Gastrocnemius medialis (tissue), 4 donors: ENCODE results near the gene AGO3. TPM values are rescaled to one million over a fixed set of nuclear protein-coding genes. Genes with fewer than 3 reads are reported as not detected.
A peak's percentile ranks its signal among the peaks of the same experiment; 100 is the strongest.

Experiments used
- ATAC-seq, 2 donors: fragments of 150-250 bp; one replicate each; pipeline ENCODE4 v1.9.1; 2016
- DNase-seq, 2 donors: peaks; one replicate each; pipeline ENCODE4 v3.0.0-alpha.2; 2019
- H3K27ac ChIP-seq, 4 donors: fragments of 200-600 bp; sonication (generic); 1 replicate in 1 of 4; 2 replicates in 3 of 4; pipeline ENCODE4 v1.5.1; 2016 to 2018; ENCODE audit warnings: mild to moderate bottlenecking in 2 of 4, moderate library complexity in 1 of 4
- H3K27me3 ChIP-seq, 3 donors: fragments of 200-600 bp; sonication (generic) in 2 of 3; 1 replicate in 1 of 3; 2 replicates in 2 of 3; pipeline versions ENCODE4 v1.5.1 to v1.6.0; 2016 to 2019; ENCODE audit warnings: mild to moderate bottlenecking in 1 of 3, moderate library complexity in 1 of 3
- H3K36me3 ChIP-seq, 2 donors: fragments of 200-600 bp; sonication (generic) in 1 of 2; one replicate each; pipeline ENCODE4 v1.5.1; 2017 to 2018
- H3K4me1 ChIP-seq, 2 donors: fragments of 200-600 bp; sonication (generic) in 1 of 2; one replicate each; pipeline ENCODE4 v1.5.1; 2016 to 2017; ENCODE audit warnings: mild to moderate bottlenecking in 2 of 2
- H3K4me3 ChIP-seq, 4 donors: fragments of 200-600 bp; sonication (generic) in 3 of 4; 1 replicate in 1 of 4; 2 replicates in 3 of 4; pipeline ENCODE4 v1.5.1; 2016 to 2019; ENCODE audit warnings: mild to moderate bottlenecking in 2 of 4
- H3K9me3 ChIP-seq, 3 donors: fragments of 200-600 bp; sonication (generic) in 2 of 3; 1 replicate in 1 of 3; 2 replicates in 2 of 3; pipeline ENCODE4 v1.5.1; 2016 to 2019
- CTCF ChIP-seq, 5 experiments: fragments of 450-650 bp in 3 of 5; fragments of 200-600 bp in 2 of 5; sonication (generic) in 2 of 5; IDR thresholded peaks in 4 of 5; conservative IDR thresholded peaks in 1 of 5; 1 replicate in 4 of 5; 2 replicates in 1 of 5; pipeline ENCODE4 v1.5.1; 2016 to 2019; ENCODE audit warnings: antibody characterized with exemption in 5 of 5, mild to moderate bottlenecking in 3 of 5, moderate library complexity in 3 of 5
- POLR2A ChIP-seq, 2 donors: fragments of 450-650 bp; IDR thresholded peaks; one replicate each; pipeline ENCODE4 v1.6.1; 2017; ENCODE audit warnings: antibody characterized with exemption in 2 of 2, mild to moderate bottlenecking in 2 of 2, moderate library complexity in 2 of 2
- in situ Hi-C, 4 donors: fragments of 200-750 bp; cut with MboI; loops; one replicate each; pipeline versions ENCODE4 v1.15.0 to v1.8.0; 2017; ENCODE audit warnings: low sequenced_read_pairs in 4 of 4
- intact Hi-C: fragments of 100-400 bp; cut with DNase I; formaldehyde crosslinking; loops from one replicate; pipeline ENCODE4 v1.15.1; 2023; ENCODE audit warnings: low total_unique reads
- total RNA-seq, 4 donors: library from RNA; depleted of rRNA; stranded (reverse); fragments of >200 nt; gene quantifications; one replicate each; pipeline versions ENCODE4 v1.1.0 to v1.2.3, GENCODE V29; 2016

The AGO3 gene
- total RNA-seq, 4 donors from 2014 or later = 12.8 to 18.8 (median 13.6) TPM

- ATAC-seq = peak in 1 of 2 donors; percentile 31
- H3K9me3 ChIP-seq = no peaks in the 10 kb centered on the region
- peak overlapping the region; percentile 78 to 98 (median 94) for H3K4me3 ChIP-seq
- TF ChIP-seq POLR2A (IDR thresholded peaks at IDR 0.05) = no peak
- no peak for TF ChIP-seq CTCF (IDR thresholded peaks at IDR 0.05 in 4 of 5, conservative IDR thresholded peaks at IDR 0.05 in 1 of 5)
- no peaks in the 10 kb centered on the region for H3K27me3 ChIP-seq
- intact Hi-C loops = loop anchor here (2.0 kb wide), 1 partner anchor 47 kb away; the partner anchor contains the start of gene AGO3
- in situ Hi-C loops = no loop called here
- peaks cover 12 to 14% of the 10 kb centered on the region in 2 donors for H3K4me1 ChIP-seq
- H3K27ac ChIP-seq = peak overlapping the region; percentile 75 to 84 (median 75)
- H3K36me3 ChIP-seq = peaks cover 0 to 3% of the 10 kb centered on the region in 2 donors
- DNase-seq = no peak
Measured at GRCh38 chr1:35883635-35884101, 47.2 kb upstream of the AGO3 start.

GRCh38 chr1:35884934-35885333 lies 46.0 kb upstream of the AGO3 start:
- no peak overlapping the region for H3K4me3 ChIP-seq
- no peak overlapping the region for H3K27ac ChIP-seq
- DNase-seq = no peak
- ATAC-seq = no peak
- no peaks in the 10 kb centered on the region for H3K9me3 ChIP-seq
- H3K36me3 ChIP-seq = peaks cover 0 to 13% of the 10 kb centered on the region in 2 donors
- H3K4me1 ChIP-seq = peaks cover 12 to 14% of the 10 kb centered on the region in 2 donors
- intact Hi-C loops (no loop called here), in situ Hi-C loops (no loop called here)
- no peaks in the 10 kb centered on the region for H3K27me3 ChIP-seq
- TF ChIP-seq CTCF (IDR thresholded peaks at IDR 0.05 in 4 of 5, conservative IDR thresholded peaks at IDR 0.05 in 1 of 5) = no peak
- no peak for TF ChIP-seq POLR2A (IDR thresholded peaks at IDR 0.05)

- TF ChIP-seq CTCF (IDR thresholded peaks at IDR 0.05 in 4 of 5, conservative IDR thresholded peaks at IDR 0.05 in 1 of 5) = no peak
- TF ChIP-seq POLR2A (IDR thresholded peaks at IDR 0.05) = no peak
- Histone ChIP-seq H3K4me1 (peaks cover 12 to 14% of the 10 kb centered on the region in 2 donors), H3K9me3 (no peaks in the 10 kb centered on the region), H3K27ac (no peak overlapping the region), H3K36me3 (peaks cover 0 to 20% of the 10 kb centered on the region in 2 donors), H3K4me3 (no peak overlapping the region), H3K27me3 (no peaks in the 10 kb centered on the region)
- intact Hi-C loops = no loop called here
- DNase-seq (no peak), ATAC-seq (no peak)
- in situ Hi-C loops = no loop called here
Measured at GRCh38 chr1:35885961-35886558, 44.8 kb upstream of the AGO3 start.

GRCh38 chr1:35886577-35887431 lies 44.1 kb upstream of the AGO3 start:
- no peak for TF ChIP-seq CTCF (IDR thresholded peaks at IDR 0.05 in 4 of 5, conservative IDR thresholded peaks at IDR 0.05 in 1 of 5)
- TF ChIP-seq POLR2A (IDR thresholded peaks at IDR 0.05) = no peak
- no peak overlapping the region for H3K4me3 ChIP-seq
- intact Hi-C loops (no loop called here), in situ Hi-C loops (no loop called here)
- no peak for DNase-seq
- no peaks in the 10 kb centered on the region for H3K9me3 ChIP-seq
- ATAC-seq = no peak
- no peak overlapping the region for H3K27ac ChIP-seq
- H3K4me1 ChIP-seq = peaks cover 12 to 14% of the 10 kb centered on the region in 2 donors
- no peaks in the 10 kb centered on the region for H3K27me3 ChIP-seq
- H3K36me3 ChIP-seq = peaks cover 0 to 27% of the 10 kb centered on the region in 2 donors
